Liver (tissue), 9 donors: ENCODE data around the gene STARD9. TPM values are rescaled to one million over a fixed set of nuclear protein-coding genes. Genes with fewer than 3 reads are reported as not detected.

Source experiments
- DNase-seq: peaks from one replicate; pipeline ENCODE4 v3.0.0-alpha.2; 2017; ENCODE audit warnings: low spot score
- H3K27ac ChIP-seq, 2 donors: one replicate each; pipeline ENCODE4 v1.7.0; 2013; ENCODE audit warnings: inconsistent platforms in 2 of 2, low read length in 2 of 2, control low read depth in 1 of 2, low read depth in 1 of 2, mild to moderate bottlenecking in 1 of 2
- H3K27me3 ChIP-seq, 4 donors: one replicate each; pipeline versions ENCODE4 v1.6.1 to v1.7.0; 2013; ENCODE audit warnings: low read length in 3 of 4, inconsistent platforms in 1 of 4, mild to moderate bottlenecking in 1 of 4, moderate library complexity in 1 of 4; ENCODE audit not compliant: control insufficient read depth in 4 of 4, insufficient read depth in 4 of 4
- H3K36me3 ChIP-seq, 4 donors: one replicate each; pipeline versions ENCODE4 v1.6.1 to v1.7.0; 2013; ENCODE audit warnings: low read length in 3 of 4, mild to moderate bottlenecking in 3 of 4, low read depth in 1 of 4, moderate library complexity in 1 of 4; ENCODE audit not compliant: control insufficient read depth in 4 of 4, insufficient read depth in 3 of 4
- H3K4me1 ChIP-seq, 4 donors: one replicate each; pipeline versions ENCODE4 v1.6.1 to v1.7.0; 2013; ENCODE audit warnings: low read length in 3 of 4, mild to moderate bottlenecking in 3 of 4, moderate library complexity in 1 of 4; ENCODE audit not compliant: control insufficient read depth in 4 of 4, insufficient read depth in 4 of 4
- H3K4me3 ChIP-seq, 3 donors: one replicate each; pipeline versions ENCODE4 v1.6.1 to v1.7.0; 2013; ENCODE audit warnings: low read length in 3 of 3, control low read depth in 1 of 3, low read depth in 1 of 3, mild to moderate bottlenecking in 1 of 3
- H3K9ac ChIP-seq, 2 donors: one replicate each; pipeline ENCODE4 v1.7.0; 2013; ENCODE audit warnings: low read length in 2 of 2, mild to moderate bottlenecking in 2 of 2, moderate library complexity in 2 of 2, control low read depth in 1 of 2, low read depth in 1 of 2
- H3K9me3 ChIP-seq, 4 donors: one replicate each; pipeline versions ENCODE4 v1.6.1 to v1.7.0; 2013; ENCODE audit warnings: low read length in 3 of 4; ENCODE audit not compliant: control insufficient read depth in 4 of 4
- CTCF ChIP-seq: fragments of 150-350 bp; IDR thresholded peaks from 2 replicates; pipeline ENCODE4 v1.5.1; 2017; ENCODE audit warnings: improper control_type of control experiment, low read depth, low read length; ENCODE audit not compliant: missing input control
- EGR1 ChIP-seq, 2 donors: IDR thresholded peaks; 2 replicates each; pipeline ENCODE4 v1.6.1; 2016 to 2018; ENCODE audit warnings: antibody characterized with exemption in 2 of 2, low read depth in 2 of 2
- FOXA1 ChIP-seq: IDR thresholded peaks from 2 replicates; pipeline ENCODE4 v1.6.1; 2016; ENCODE audit warnings: antibody characterized with exemption
- FOXA2 ChIP-seq: IDR thresholded peaks from 2 replicates; pipeline ENCODE4 v1.6.1; 2016; ENCODE audit warnings: antibody characterized with exemption
- GABPA ChIP-seq, 2 donors: IDR thresholded peaks in 1 of 2; conservative IDR thresholded peaks in 1 of 2; 2 replicates each; pipeline ENCODE4 v1.6.1; 2016; ENCODE audit warnings: antibody characterized with exemption in 2 of 2, mild to moderate bottlenecking in 1 of 2, moderate library complexity in 1 of 2
- HNF4A ChIP-seq, 2 donors: conservative IDR thresholded peaks; 2 replicates each; pipeline ENCODE4 v1.6.1; 2016; ENCODE audit warnings: antibody characterized with exemption in 2 of 2, mild to moderate bottlenecking in 2 of 2
- HNF4G ChIP-seq: IDR thresholded peaks from 2 replicates; pipeline ENCODE4 v1.6.1; 2016; ENCODE audit warnings: antibody characterized with exemption
- JUND ChIP-seq, 2 donors: IDR thresholded peaks; 2 replicates each; pipeline ENCODE4 v1.6.1; 2016; ENCODE audit warnings: antibody characterized with exemption in 2 of 2
- MAX ChIP-seq: IDR thresholded peaks from 2 replicates; pipeline ENCODE4 v1.6.1; 2016; ENCODE audit warnings: antibody characterized with exemption
- NR2F2 ChIP-seq: IDR thresholded peaks from 2 replicates; pipeline ENCODE4 v1.6.1; 2016; ENCODE audit warnings: antibody characterized with exemption
- RAD21 ChIP-seq, 2 donors: IDR thresholded peaks; 2 replicates each; pipeline ENCODE4 v1.6.1; 2016; ENCODE audit warnings: antibody characterized with exemption in 2 of 2, mild to moderate bottlenecking in 2 of 2
- REST ChIP-seq: IDR thresholded peaks from 2 replicates; pipeline ENCODE4 v1.6.1; 2016; ENCODE audit warnings: antibody characterized with exemption, mild to moderate bottlenecking
- RXRA ChIP-seq, 2 donors: IDR thresholded peaks; 2 replicates each; pipeline ENCODE4 v1.6.1; 2017 to 2018; ENCODE audit warnings: antibody characterized with exemption in 2 of 2, mild to moderate bottlenecking in 1 of 2
- SP1 ChIP-seq: IDR thresholded peaks from 2 replicates; pipeline ENCODE4 v1.6.1; 2018; ENCODE audit warnings: antibody characterized with exemption, mild to moderate bottlenecking
- TAF1 ChIP-seq: conservative IDR thresholded peaks from 2 replicates; pipeline ENCODE4 v1.6.1; 2016; ENCODE audit warnings: antibody characterized with exemption, mild to moderate bottlenecking
- YY1 ChIP-seq: IDR thresholded peaks from 2 replicates; pipeline ENCODE4 v1.6.1; 2016; ENCODE audit warnings: antibody characterized with exemption, mild to moderate bottlenecking
- WGBS: extraction: QIAGEN DNeasy Blood & Tissue Kit; methylation state at CpG from one replicate; pipeline ENCODE4 v1.1.7; 2013; 5-methylcytosine and 5-hydroxymethylcytosine counted together
- polyA plus RNA-seq, 2 donors: library from polyadenylated mRNA; stranded (reverse) in 1 of 2; unstranded in 1 of 2; fragments of 200-250 nt in 1 of 2; fragments of >200 nt in 1 of 2; fragmentation: Nextera tagmentation in 1 of 2; extraction: Ambion mirVana in 1 of 2; gene quantifications; one replicate each; pipeline versions ENCODE4 v1.2.1 to v1.2.3, GENCODE V29; 2013 to 2015
- total RNA-seq, 2 donors: library from RNA; depleted of rRNA; stranded (reverse); fragments of >200 nt; gene quantifications; one replicate each; pipeline ENCODE4 v1.2.3, GENCODE V29; 2014
- TF ChIP-seq, protein P1 (sequence below): IDR thresholded peaks from 2 replicates; pipeline ENCODE4 v1.6.1; 2016; ENCODE audit warnings: antibody characterized with exemption
- TF ChIP-seq, protein P2 (sequence below): IDR thresholded peaks from 2 replicates; pipeline ENCODE4 v1.6.1; 2016; ENCODE audit warnings: antibody characterized with exemption
- donor health status: healthy.
- donor health status: healthy.
- donor health status: healthy.
- donor health status: healthy.
- donor health status: healthy.

Gene STARD9
- total and polyA plus RNA-seq, 4 donors, result 0.26 to 3.9 (median 0.54) TPM

DNA sequence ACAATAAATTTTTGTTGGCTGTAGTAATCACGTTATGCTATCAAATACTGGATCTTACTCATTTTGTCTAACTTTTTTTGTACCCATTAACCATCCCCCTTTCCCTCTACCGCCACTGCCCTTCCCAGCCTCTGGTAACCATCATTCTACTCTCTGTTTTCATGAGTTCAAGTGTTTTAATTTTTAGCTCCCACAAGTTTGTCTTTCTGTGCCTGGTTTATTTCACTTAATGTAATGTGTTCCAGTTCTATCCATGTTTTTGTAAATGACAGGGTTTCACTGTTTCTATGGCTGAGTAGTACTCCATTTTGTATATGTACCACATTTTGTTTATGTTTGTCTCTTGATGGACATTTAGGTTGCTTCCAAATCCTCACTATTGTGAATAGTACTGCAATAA, 52.1 kb downstream of the STARD9 start:
- H3K4me3 ChIP-seq, result no peak overlapping the region
- H3K27ac ChIP-seq, result no peak overlapping the region
- no peaks in the 10 kb centered on the region for H3K4me1 ChIP-seq
- H3K27me3 ChIP-seq, result no peaks in the 10 kb centered on the region
- DNase-seq, result no peak
- 90% methylated on average over 2 of the region's 2 CpGs for WGBS
- TF ChIP-seq SP1 (no peak), JUND (IDR thresholded peaks at IDR 0.05) (no peak), FOXA1 (no peak), FOXA2 (no peak), NR2F2 (no peak), YY1 (no peak), CTCF (no peak), MAX (no peak), GABPA (IDR thresholded peaks at IDR 0.05 in 1 of 2, conservative IDR thresholded peaks at IDR 0.05 in 1 of 2) (no peak), RAD21 (IDR thresholded peaks at IDR 0.05) (no peak), HNF4G (no peak), TAF1 (no peak), EGR1 (IDR thresholded peaks at IDR 0.05; ENCODE audit: low read depth in 2 of 2) (no peak), HNF4A (conservative IDR thresholded peaks at IDR 0.05) (no peak), REST (no peak), RXRA (IDR thresholded peaks at IDR 0.05) (no peak)
- TF ChIP-seq, protein P1, sequence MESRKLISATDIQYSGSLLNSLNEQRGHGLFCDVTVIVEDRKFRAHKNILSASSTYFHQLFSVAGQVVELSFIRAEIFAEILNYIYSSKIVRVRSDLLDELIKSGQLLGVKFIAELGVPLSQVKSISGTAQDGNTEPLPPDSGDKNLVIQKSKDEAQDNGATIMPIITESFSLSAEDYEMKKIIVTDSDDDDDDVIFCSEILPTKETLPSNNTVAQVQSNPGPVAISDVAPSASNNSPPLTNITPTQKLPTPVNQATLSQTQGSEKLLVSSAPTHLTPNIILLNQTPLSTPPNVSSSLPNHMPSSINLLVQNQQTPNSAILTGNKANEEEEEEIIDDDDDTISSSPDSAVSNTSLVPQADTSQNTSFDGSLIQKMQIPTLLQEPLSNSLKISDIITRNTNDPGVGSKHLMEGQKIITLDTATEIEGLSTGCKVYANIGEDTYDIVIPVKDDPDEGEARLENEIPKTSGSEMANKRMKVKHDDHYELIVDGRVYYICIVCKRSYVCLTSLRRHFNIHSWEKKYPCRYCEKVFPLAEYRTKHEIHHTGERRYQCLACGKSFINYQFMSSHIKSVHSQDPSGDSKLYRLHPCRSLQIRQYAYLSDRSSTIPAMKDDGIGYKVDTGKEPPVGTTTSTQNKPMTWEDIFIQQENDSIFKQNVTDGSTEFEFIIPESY, result no peak
- TF ChIP-seq, protein P2, sequence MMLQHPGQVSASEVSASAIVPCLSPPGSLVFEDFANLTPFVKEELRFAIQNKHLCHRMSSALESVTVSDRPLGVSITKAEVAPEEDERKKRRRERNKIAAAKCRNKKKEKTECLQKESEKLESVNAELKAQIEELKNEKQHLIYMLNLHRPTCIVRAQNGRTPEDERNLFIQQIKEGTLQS, result no peak
- H3K9me3 ChIP-seq, result no peaks in the 10 kb centered on the region
- no peaks in the 10 kb centered on the region for H3K36me3 ChIP-seq
- no peak overlapping the region for H3K9ac ChIP-seq
